A549 (cell line): Measurements from ENCODE around the gene FUT8.

Experiments
- CTCF ChIP-seq: fragments of >200 bp; sonication (Bioruptor Twin); formaldehyde crosslinking; IDR thresholded peaks from 3 replicates; pipeline ENCODE4 v1.5.1; 2016
- EP300 ChIP-seq, 2 experiments: fragments of >200 bp; sonication (Bioruptor Twin); formaldehyde crosslinking; IDR thresholded peaks; 2 replicates in 1 of 2; 3 replicates in 1 of 2; pipeline ENCODE4 v1.6.1; 2016 to 2017
- GATA3 ChIP-seq: IDR thresholded peaks from 2 replicates; pipeline ENCODE4 v1.6.1; 2012; ENCODE audit warnings: borderline replicate concordance
- KDM5A ChIP-seq: fragments of 200-600 bp; sonication (generic); IDR thresholded peaks from 2 replicates; pipeline ENCODE4 v1.6.1; 2016; ENCODE audit warnings: antibody characterized with exemption, mild to moderate bottlenecking
- RAD21 ChIP-seq, 2 experiments: fragments of >200 bp in 1 of 2; sonication (Bioruptor Twin) in 1 of 2; formaldehyde crosslinking in 1 of 2; IDR thresholded peaks in 1 of 2; conservative IDR thresholded peaks in 1 of 2; 2 replicates in 1 of 2; 3 replicates in 1 of 2; pipeline ENCODE4 v1.6.1; 2012 to 2018; ENCODE audit warnings: inconsistent platforms in 1 of 2
- RFX5 ChIP-seq: fragments of 450-650 bp; IDR thresholded peaks from 2 replicates; pipeline ENCODE4 v1.7.1; 2014; ENCODE audit warnings: antibody characterized with exemption, mild to moderate bottlenecking, moderate library complexity
- TF ChIP-seq, protein P1 (sequence below): IDR thresholded peaks from 2 replicates; pipeline ENCODE4 v1.6.1; 2012

GRCh38 chr14:65606460-65606859, 193.9 kb downstream of the FUT8 start:
- TF ChIP-seq CTCF (no peak), EP300 (IDR thresholded peaks at IDR 0.05) (no peak), RFX5 (no peak), GATA3 (no peak), KDM5A (no peak), RAD21 (conservative IDR thresholded peaks at IDR 0.05 in 1 of 2, IDR thresholded peaks at IDR 0.05 in 1 of 2) (no peak)
- TF ChIP-seq, protein P1, sequence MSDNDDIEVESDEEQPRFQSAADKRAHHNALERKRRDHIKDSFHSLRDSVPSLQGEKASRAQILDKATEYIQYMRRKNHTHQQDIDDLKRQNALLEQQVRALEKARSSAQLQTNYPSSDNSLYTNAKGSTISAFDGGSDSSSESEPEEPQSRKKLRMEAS, result no peak
